DMS53 treated with DMSO at 0.1 percent for 48 hours (cell line): Measurements from ENCODE around the gene GLDN.

ENCODE experiments used
- DNase-seq: peaks from one replicate; lab custom pipeline; 2025; ENCODE audit not compliant: unreplicated experiment; lab: John Stamatoyannopoulos, UW

GLDN gene

GRCh38 chr15:51356147-51356546 lies 14.7 kb downstream of the GLDN start:
- no peak for DNase-seq

GRCh38 chr15:51356983-51357382 lies 15.5 kb downstream of the GLDN start:
- no peak for DNase-seq

- DNase-seq: no peak
Measured at GRCh38 chr15:51359981-51360380, 18.5 kb downstream of the GLDN start.

GRCh38 chr15:51363383-51363782 lies 21.9 kb downstream of the GLDN start:
- no peak for DNase-seq

- no peak for DNase-seq
Measured at GRCh38 chr15:51365417-51365816, 24.0 kb downstream of the GLDN start.

- no peak for DNase-seq
Measured at GRCh38 chr15:51366071-51366470, 24.6 kb downstream of the GLDN start.

GRCh38 chr15:51366920-51367319 lies 25.5 kb downstream of the GLDN start:
- DNase-seq: no peak

GRCh38 chr15:51367322-51367976 lies 26.0 kb downstream of the GLDN start:
- no peak for DNase-seq

- no peak for DNase-seq
Measured at GRCh38 chr15:51368307-51368706, 26.9 kb downstream of the GLDN start.

GRCh38 chr15:51368751-51369450 lies 27.4 kb downstream of the GLDN start:
- no peak for DNase-seq

- DNase-seq: no peak
Measured at GRCh38 chr15:51369451-51369761, 28.0 kb downstream of the GLDN start.

- no peak for DNase-seq
Measured at GRCh38 chr15:51371266-51371665, 29.8 kb downstream of the GLDN start.

GRCh38 chr15:51374131-51374530 lies 32.7 kb downstream of the GLDN start:
- DNase-seq: no peak

GRCh38 chr15:51375966-51376640 lies 34.6 kb downstream of the GLDN start:
- DNase-seq: no peak

GRCh38 chr15:51377038-51377786 lies 35.8 kb downstream of the GLDN start:
- DNase-seq: no peak

- DNase-seq: no peak
Measured at GRCh38 chr15:51378406-51378805, 37.0 kb downstream of the GLDN start.

GRCh38 chr15:51379390-51379789 lies 37.9 kb downstream of the GLDN start:
- no peak for DNase-seq

GRCh38 chr15:51380999-51381806 lies 39.7 kb downstream of the GLDN start:
- peak; percentile 50 for DNase-seq

- no peak for DNase-seq
Measured at GRCh38 chr15:51382787-51383186, 41.3 kb downstream of the GLDN start.

GRCh38 chr15:51386029-51386428 lies 44.6 kb downstream of the GLDN start:
- no peak for DNase-seq

GRCh38 chr15:51386486-51386885 lies 45.0 kb downstream of the GLDN start:
- no peak for DNase-seq
